Esophagus muscularis mucosa (tissue), 4 donors: ENCODE results near the gene DGCR6L. TPM values are rescaled to one million over a fixed set of nuclear protein-coding genes. Genes with fewer than 3 reads are reported as not detected.
A peak's percentile ranks its signal among the peaks of the same experiment; 100 is the strongest.
"Not testable (repeated sequence)": the region's sequence is repeated elsewhere in the genome, so short reads cannot be mapped to it uniquely, and the experiment has no call there.

Experiments used
- DNase-seq: peaks from one replicate; pipeline ENCODE4 v3.0.0-alpha.2; 2017; ENCODE audit errors: extremely low spot score
- H3K27ac ChIP-seq, 4 donors: fragments of 200-600 bp; sonication (generic); replicated peaks in 1 of 4; 1 replicate in 3 of 4; 2 replicates in 1 of 4; pipeline ENCODE4 v1.5.1; 2016 to 2019; ENCODE audit warnings: mild to moderate bottlenecking in 1 of 4
- H3K27me3 ChIP-seq, 4 donors: fragments of 200-600 bp; sonication (generic); one replicate each; pipeline versions ENCODE4 v1.5.1 to v1.6.0; 2016 to 2019
- H3K36me3 ChIP-seq, 4 donors: fragments of 200-600 bp; sonication (generic); one replicate each; pipeline ENCODE4 v1.5.1; 2016 to 2019
- H3K4me1 ChIP-seq, 4 donors: fragments of 200-600 bp; sonication (generic); one replicate each; pipeline ENCODE4 v1.5.1; 2016 to 2019
- H3K4me3 ChIP-seq, 4 donors: fragments of 200-600 bp; sonication (generic); 1 replicate in 2 of 4; 2 replicates in 2 of 4; pipeline ENCODE4 v1.5.1; 2016 to 2019; ENCODE audit warnings: mild to moderate bottlenecking in 4 of 4, moderate library complexity in 1 of 4
- H3K9me3 ChIP-seq, 4 donors: fragments of 200-600 bp; sonication (generic); 1 replicate in 3 of 4; 2 replicates in 1 of 4; pipeline ENCODE4 v1.5.1; 2016 to 2019
- CTCF ChIP-seq, 3 experiments: fragments of 200-600 bp in 2 of 3; fragments of 450-650 bp in 1 of 3; sonication (generic) in 2 of 3; IDR thresholded peaks; one replicate each; pipeline ENCODE4 v1.5.1; 2017 to 2019; ENCODE audit warnings: antibody characterized with exemption in 3 of 3, mild to moderate bottlenecking in 2 of 3, moderate library complexity in 1 of 3
- EP300 ChIP-seq: sonication (generic); formaldehyde crosslinking; IDR thresholded peaks from one replicate; pipeline ENCODE4 v1.6.1; 2017; ENCODE audit warnings: antibody characterized with exemption
- POLR2A ChIP-seq: fragments of 450-650 bp; IDR thresholded peaks from one replicate; pipeline ENCODE4 v1.6.1; 2017; ENCODE audit warnings: antibody characterized with exemption, moderate library complexity, mild to moderate bottlenecking, low read depth
- POLR2AphosphoS5 ChIP-seq, 2 donors: sonication (generic); formaldehyde crosslinking; IDR thresholded peaks; one replicate each; pipeline ENCODE4 v1.6.1; 2017; ENCODE audit warnings: antibody characterized with exemption in 2 of 2
- WGBS: methylation state at CpG from one replicate; pipeline ENCODE4 v1.1.5; 2018; 5-methylcytosine and 5-hydroxymethylcytosine counted together
- intact Hi-C: fragments of 100-400 bp; cut with DNase I; formaldehyde crosslinking; loops from one replicate; pipeline ENCODE4 v1.15.1; 2023
- total RNA-seq, 4 donors: library from RNA; depleted of rRNA; stranded (reverse); fragments of >200 nt; gene quantifications; one replicate each; pipeline versions ENCODE4 v1.1.0 to v1.2.1, GENCODE V29; 2016

Gene DGCR6L
- total RNA-seq, 4 donors from 2014 or later = 41.5 to 73.0 (median 52.9) TPM

- H3K9me3 ChIP-seq, intact Hi-C loops, H3K27me3 ChIP-seq, H3K4me3 ChIP-seq, H3K27ac ChIP-seq: not testable (repeated sequence)
- WGBS = 54% methylated on average over 8 of the region's 8 CpGs
- H3K4me1 ChIP-seq = peaks cover 35 to 58% (median 46%) of the 10 kb centered on the region in 4 donors
- TF ChIP-seq CTCF (IDR thresholded peaks at IDR 0.05) = peak; percentile 23 to 43 (median 26)
- DNase-seq = peak; percentile 37
- peaks cover 0 to 19% (median 11%) of the 10 kb centered on the region in 4 donors for H3K36me3 ChIP-seq
Measured at GRCh38 chr22:20317402-20318042, 2.3 kb downstream of the DGCR6L start.

GRCh38 chr22:20316844-20317401 is 2.9 kb downstream of the DGCR6L start:
- no peak for TF ChIP-seq CTCF (IDR thresholded peaks at IDR 0.05)
- no peak for TF ChIP-seq EP300
- no peak for TF ChIP-seq POLR2AphosphoS5 (IDR thresholded peaks at IDR 0.05)
- TF ChIP-seq POLR2A = no peak
- H3K9me3 ChIP-seq = no peaks in the 10 kb centered on the region
- peaks cover 0 to 20% (median 11%) of the 10 kb centered on the region in 4 donors for H3K36me3 ChIP-seq
- intact Hi-C loops = no loop called here
- H3K4me3 ChIP-seq = no peak overlapping the region
- no peak overlapping the region for H3K27ac ChIP-seq
- 86% methylated on average over 7 of the region's 8 CpGs for WGBS
- peaks cover 33 to 57% (median 45%) of the 10 kb centered on the region in 4 donors for H3K4me1 ChIP-seq
- H3K27me3 ChIP-seq = no peaks in the 10 kb centered on the region
- no peak for DNase-seq

- no peaks in the 10 kb centered on the region for H3K9me3 ChIP-seq
- H3K27ac ChIP-seq = no peak overlapping the region
- H3K36me3 ChIP-seq = peaks cover 0 to 20% (median 11%) of the 10 kb centered on the region in 4 donors
- intact Hi-C loops = no loop called here
- peaks cover 27 to 51% (median 41%) of the 10 kb centered on the region in 4 donors for H3K4me1 ChIP-seq
- WGBS = 100% methylated on average over 1 of the region's 12 CpGs
- no peak overlapping the region for H3K4me3 ChIP-seq
- no peaks in the 10 kb centered on the region for H3K27me3 ChIP-seq
- peak; percentile 31 for DNase-seq
- no peak for TF ChIP-seq EP300
- TF ChIP-seq POLR2AphosphoS5 (IDR thresholded peaks at IDR 0.05) = no peak
- no peak for TF ChIP-seq POLR2A
- no peak for TF ChIP-seq CTCF (IDR thresholded peaks at IDR 0.05)
Measured at GRCh38 chr22:20316217-20316843, 3.5 kb downstream of the DGCR6L start.

GRCh38 chr22:20315337-20316216 is 4.3 kb downstream of the DGCR6L start:
- no peaks in the 10 kb centered on the region for H3K27me3 ChIP-seq
- no peak for TF ChIP-seq CTCF (IDR thresholded peaks at IDR 0.05)
- no peak for TF ChIP-seq POLR2AphosphoS5 (IDR thresholded peaks at IDR 0.05)
- TF ChIP-seq POLR2A = no peak
- TF ChIP-seq EP300 = no peak
- no peak overlapping the region for H3K4me3 ChIP-seq
- H3K4me1 ChIP-seq = peaks cover 20 to 43% (median 34%) of the 10 kb centered on the region in 4 donors
- intact Hi-C loops = no loop called here
- H3K36me3 ChIP-seq = peaks cover 0 to 20% (median 11%) of the 10 kb centered on the region in 4 donors
- 82% methylated on average over 10 of the region's 25 CpGs for WGBS
- peak; percentile 78 for DNase-seq
- no peaks in the 10 kb centered on the region for H3K9me3 ChIP-seq
- no peak overlapping the region for H3K27ac ChIP-seq

GRCh38 chr22:20314741-20315336 is 5.0 kb downstream of the DGCR6L start:
- H3K27me3 ChIP-seq, intact Hi-C loops, H3K27ac ChIP-seq, H3K4me3 ChIP-seq, H3K9me3 ChIP-seq: not testable (repeated sequence)
- WGBS = 100% methylated on average over 5 of the region's 12 CpGs
- DNase-seq = peak; percentile 37
- peaks cover 0 to 20% (median 11%) of the 10 kb centered on the region in 4 donors for H3K36me3 ChIP-seq
- H3K4me1 ChIP-seq = peaks cover 19 to 40% (median 32%) of the 10 kb centered on the region in 4 donors

GRCh38 chr22:20314206-20314605 is 5.7 kb downstream of the DGCR6L start:
- H3K4me1 ChIP-seq = peaks cover 18 to 37% (median 30%) of the 10 kb centered on the region in 4 donors
- 85% methylated on average over 4 of the region's 5 CpGs for WGBS
- H3K27me3 ChIP-seq, H3K9me3 ChIP-seq, intact Hi-C loops, H3K27ac ChIP-seq, H3K4me3 ChIP-seq: not testable (repeated sequence)
- DNase-seq = peak; percentile 50
- peaks cover 0 to 20% (median 11%) of the 10 kb centered on the region in 4 donors for H3K36me3 ChIP-seq
